K562 (cell line): Measurements from ENCODE around the gene RARRES2. TPM values are rescaled to one million over a fixed set of nuclear protein-coding genes. Genes with fewer than 3 reads are reported as not detected.

Experiments used
- ARID2 ChIP-seq: fragments of 450-650 bp; IDR thresholded peaks from 2 replicates; pipeline ENCODE4 v1.6.1; 2017; ENCODE audit warnings: antibody characterized with exemption, mild to moderate bottlenecking
- ARNT ChIP-seq, 2 experiments: fragments of 450-650 bp; IDR thresholded peaks; 2 replicates each; pipeline ENCODE4 v1.6.1; 2016; ENCODE audit warnings: mild to moderate bottlenecking in 1 of 2
- BCOR ChIP-seq: fragments of 450-650 bp; IDR thresholded peaks from 2 replicates; pipeline ENCODE4 v1.6.1; 2016
- CREBBP ChIP-seq: IDR thresholded peaks from one replicate; pipeline ENCODE4 v1.6.1; 2012; ENCODE audit warnings: low read depth, mild to moderate bottlenecking, control low read depth, inconsistent platforms, low read length
- CXXC5 ChIP-seq: fragments of 250-450 bp; sonication (Bioruptor Pico); IDR thresholded peaks from 2 replicates; pipeline ENCODE4 v1.8.0; 2022; ENCODE audit warnings: inconsistent platforms, mild to moderate bottlenecking, moderate library complexity
- DACH1 ChIP-seq: fragments of 450-650 bp; IDR thresholded peaks from 2 replicates; pipeline ENCODE4 v1.6.1; 2018; ENCODE audit not compliant: partially characterized antibody
- EGR1 ChIP-seq: fragments of 450-650 bp; conservative IDR thresholded peaks from 2 replicates; pipeline ENCODE4 v1.6.1; 2017; ENCODE audit warnings: mild to moderate bottlenecking
- MEF2D ChIP-seq: conservative IDR thresholded peaks from 2 replicates; pipeline ENCODE4 v1.6.1; 2016; ENCODE audit warnings: low read depth, missing genetic modification characterization, missing compliant biosample characterization
- MYC ChIP-seq, 2 experiments: fragments of 250-450 bp in 1 of 2; sonication (Bioruptor Pico) in 1 of 2; IDR thresholded peaks; 2 replicates each; pipeline versions ENCODE4 v1.5.1 to v1.6.1; 2012 to 2021; ENCODE audit warnings: low read depth in 2 of 2, borderline replicate concordance in 1 of 2, improper control_type of control experiment in 1 of 2, low read length in 1 of 2, mild to moderate bottlenecking in 1 of 2, moderate library complexity in 1 of 2
- NCOR1 ChIP-seq: fragments of 450-650 bp; IDR thresholded peaks from 2 replicates; pipeline ENCODE4 v1.6.1; 2016; ENCODE audit warnings: mild to moderate bottlenecking, moderate library complexity
- NEUROD1 ChIP-seq: fragments of 150-350 bp; IDR thresholded peaks from 2 replicates; pipeline ENCODE4 v1.6.1; 2014; ENCODE audit warnings: borderline replicate concordance, low read length, low read depth; ENCODE audit not compliant: partially characterized antibody
- NUFIP1 ChIP-seq: fragments of 450-650 bp; IDR thresholded peaks from 2 replicates; pipeline ENCODE4 v1.6.1; 2018; ENCODE audit not compliant: partially characterized antibody
- PCBP1 ChIP-seq: fragments of 200-400 bp; formaldehyde crosslinking; IDR thresholded peaks from 2 replicates; pipeline ENCODE4 v1.6.1; 2018; ENCODE audit warnings: mild to moderate bottlenecking, low read depth, low read length; ENCODE audit not compliant: poor library complexity, severe bottlenecking
- PPARD ChIP-seq: fragments of 250-450 bp; sonication (Bioruptor Pico); IDR thresholded peaks from 2 replicates; pipeline ENCODE4 v1.8.0; 2022; ENCODE audit warnings: inconsistent platforms, mild to moderate bottlenecking, moderate library complexity
- RBM14 ChIP-seq: fragments of 200-400 bp; formaldehyde crosslinking; IDR thresholded peaks from 2 replicates; pipeline ENCODE4 v1.6.1; 2018; ENCODE audit warnings: low read depth, mild to moderate bottlenecking, low read length, moderate library complexity, borderline replicate concordance; ENCODE audit not compliant: insufficient read depth
- RFX5 ChIP-seq: IDR thresholded peaks from 2 replicates; pipeline ENCODE4 v1.6.1; 2011; ENCODE audit warnings: low read depth, mild to moderate bottlenecking, improper control_type of control experiment, low read length
- SP2 ChIP-seq: IDR thresholded peaks from 2 replicates; pipeline ENCODE4 v1.6.1; 2011; ENCODE audit warnings: mild to moderate bottlenecking, low read depth, low read length, moderate library complexity; ENCODE audit not compliant: poor library complexity, severe bottlenecking; ENCODE audit errors: extremely low read depth
- TAF7 ChIP-seq: fragments of 450-650 bp; IDR thresholded peaks from 2 replicates; pipeline ENCODE4 v1.6.1; 2016; ENCODE audit warnings: missing genetic modification characterization, missing compliant biosample characterization
- ZNF133 ChIP-seq: fragments of 250-450 bp; sonication (Bioruptor Pico); IDR thresholded peaks from 2 replicates; pipeline ENCODE4 v1.4.0; 2020; ENCODE audit warnings: mild to moderate bottlenecking
- ZNF143 ChIP-seq: sonication (generic); formaldehyde crosslinking; IDR thresholded peaks from 2 replicates; pipeline ENCODE4 v1.9.0; 2022; ENCODE audit warnings: mild to moderate bottlenecking, missing genetic modification reagents
- ZNF3 ChIP-seq: fragments of 250-450 bp; sonication (Bioruptor Pico); IDR thresholded peaks from 2 replicates; pipeline ENCODE4 v1.5.0; 2021; ENCODE audit warnings: mild to moderate bottlenecking, moderate library complexity
- ZNF41 ChIP-seq: fragments of 250-450 bp; sonication (Bioruptor Pico); conservative IDR thresholded peaks from 2 replicates; pipeline ENCODE4 v1.4.0; 2020; ENCODE audit warnings: mild to moderate bottlenecking
- ZNF696 ChIP-seq: fragments of 250-450 bp; sonication (Bioruptor Pico); conservative IDR thresholded peaks from 2 replicates; pipeline ENCODE4 v1.4.0; 2020; ENCODE audit warnings: mild to moderate bottlenecking, moderate library complexity
- polyA plus RNA-seq, 8 experiments: library from polyadenylated mRNA; depleted of rRNA in 4 of 8; stranded (reverse) in 5 of 8; unstranded in 3 of 8; fragments of >200 nt; fragmentation: Nextera tagmentation in 2 of 8; fragmentation: Illumina TruSeq in 1 of 8; extraction: Ambion mirVana in 2 of 8; extraction: Trizol in 1 of 8; gene quantifications; 2 replicates each; pipeline versions ENCODE4 v1.2.1 to v1.2.3, GENCODE V29; 2011 to 2014; ENCODE audit warnings: inconsistent platforms in 1 of 8, missing spikeins in 1 of 8
- total RNA-seq, 7 experiments: library from RNA; depleted of rRNA in 6 of 7; stranded (reverse); fragments of >200 nt in 6 of 7; fragmentation: Illumina TruSeq in 2 of 7; extraction: Trizol in 2 of 7; gene quantifications; 2 replicates each; pipeline versions ENCODE4 v1.2.1 to v1.2.3, GENCODE V29; 2011 to 2021; ENCODE audit warnings: low replicate concordance in 1 of 7
- TF ChIP-seq, protein P1 (sequence below): fragments of 250-450 bp; sonication (Bioruptor Pico); IDR thresholded peaks from 2 replicates; pipeline ENCODE4 v1.4.0; 2020; ENCODE audit warnings: mild to moderate bottlenecking, moderate library complexity
- TF ChIP-seq, protein P2 (sequence below): IDR thresholded peaks from 2 replicates; pipeline ENCODE4 v1.6.1; 2011; ENCODE audit not compliant: insufficient read length; ENCODE audit errors: extremely low read depth
- TF ChIP-seq, protein P3 (sequence below): fragments of 200-800 bp; sonication (Bioruptor generic); IDR thresholded peaks from 2 replicates; pipeline ENCODE4 v1.6.1; 2017; ENCODE audit warnings: missing genetic modification characterization, missing compliant biosample characterization

RARRES2 gene
- total and polyA plus RNA-seq, 9 of the 15 experiments (the other 6 are each of a cell fraction or from before 2014, with no cell fraction given): 0.11 to 1.7 (median 0.23) TPM; not detected in 6

DNA sequence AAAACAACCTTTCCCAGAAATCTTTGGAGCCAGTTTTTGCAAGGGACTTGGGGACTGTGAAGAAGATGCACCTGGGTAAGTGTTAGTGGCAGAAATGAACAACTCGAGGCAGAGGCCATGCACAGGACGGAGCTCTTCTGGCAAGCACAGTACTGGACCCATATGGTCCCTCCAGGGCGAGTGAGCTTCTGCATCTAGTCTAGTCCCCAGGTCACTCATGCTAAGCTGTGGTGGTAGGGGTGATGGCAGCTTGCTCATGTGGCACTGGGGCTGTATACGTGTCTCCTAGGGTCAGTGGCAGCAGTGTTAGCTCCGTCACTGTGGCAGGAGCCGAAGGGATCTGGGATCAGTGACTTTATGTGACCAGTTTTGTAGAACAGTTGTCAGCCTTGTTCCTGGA is 27.6 kb downstream of the RARRES2 start (continued):
- TF ChIP-seq BCOR (no peak), DACH1 (no peak), NCOR1 (no peak), ZNF41 (no peak), ARID2 (no peak), RFX5 (no peak), EGR1 (no peak), RBM14 (no peak), ZNF143 (CRISPR knock-in tag) (no peak), PPARD (CRISPR knock-in tag) (no peak), NEUROD1 (no peak), ZNF696 (CRISPR knock-in tag) (no peak), SP2 (no peak), PCBP1 (no peak), ZNF133 (CRISPR knock-in tag) (no peak), MEF2D (0 out of 2 replicates have a peak, but pooled peaks have one; percentile 2), ZNF3 (CRISPR knock-in tag) (no peak), TAF7 (no peak), NUFIP1 (no peak), CREBBP (no peak), ARNT (IDR thresholded peaks at IDR 0.05) (no peak), CXXC5 (0 out of 2 replicates have a peak, but pooled peaks have one; percentile 17), MYC (IDR thresholded peaks at IDR 0.05; ENCODE audit: low read depth, low read length) (no peak), MYC (CRISPR knock-in tag; IDR thresholded peaks at IDR 0.05; ENCODE audit: borderline replicate concordance, low read depth) (peak; percentile 86; the same call in 1 of the 2 replicates)
- TF ChIP-seq, protein P1, sequence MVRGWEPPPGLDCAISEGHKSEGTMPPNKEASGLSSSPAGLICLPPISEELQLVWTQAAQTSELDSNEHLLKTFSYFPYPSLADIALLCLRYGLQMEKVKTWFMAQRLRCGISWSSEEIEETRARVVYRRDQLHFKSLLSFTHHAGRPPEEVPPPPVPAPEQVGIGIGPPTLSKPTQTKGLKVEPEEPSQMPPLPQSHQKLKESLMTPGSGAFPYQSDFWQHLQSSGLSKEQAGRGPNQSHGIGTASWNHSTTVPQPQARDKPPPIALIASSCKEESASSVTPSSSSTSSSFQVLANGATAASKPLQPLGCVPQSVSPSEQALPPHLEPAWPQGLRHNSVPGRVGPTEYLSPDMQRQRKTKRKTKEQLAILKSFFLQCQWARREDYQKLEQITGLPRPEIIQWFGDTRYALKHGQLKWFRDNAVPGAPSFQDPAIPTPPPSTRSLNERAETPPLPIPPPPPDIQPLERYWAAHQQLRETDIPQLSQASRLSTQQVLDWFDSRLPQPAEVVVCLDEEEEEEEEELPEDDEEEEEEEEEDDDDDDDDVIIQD (CRISPR knock-in tag): no peak
- TF ChIP-seq, protein P2, sequence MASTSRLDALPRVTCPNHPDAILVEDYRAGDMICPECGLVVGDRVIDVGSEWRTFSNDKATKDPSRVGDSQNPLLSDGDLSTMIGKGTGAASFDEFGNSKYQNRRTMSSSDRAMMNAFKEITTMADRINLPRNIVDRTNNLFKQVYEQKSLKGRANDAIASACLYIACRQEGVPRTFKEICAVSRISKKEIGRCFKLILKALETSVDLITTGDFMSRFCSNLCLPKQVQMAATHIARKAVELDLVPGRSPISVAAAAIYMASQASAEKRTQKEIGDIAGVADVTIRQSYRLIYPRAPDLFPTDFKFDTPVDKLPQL: no peak
- TF ChIP-seq, protein P3, sequence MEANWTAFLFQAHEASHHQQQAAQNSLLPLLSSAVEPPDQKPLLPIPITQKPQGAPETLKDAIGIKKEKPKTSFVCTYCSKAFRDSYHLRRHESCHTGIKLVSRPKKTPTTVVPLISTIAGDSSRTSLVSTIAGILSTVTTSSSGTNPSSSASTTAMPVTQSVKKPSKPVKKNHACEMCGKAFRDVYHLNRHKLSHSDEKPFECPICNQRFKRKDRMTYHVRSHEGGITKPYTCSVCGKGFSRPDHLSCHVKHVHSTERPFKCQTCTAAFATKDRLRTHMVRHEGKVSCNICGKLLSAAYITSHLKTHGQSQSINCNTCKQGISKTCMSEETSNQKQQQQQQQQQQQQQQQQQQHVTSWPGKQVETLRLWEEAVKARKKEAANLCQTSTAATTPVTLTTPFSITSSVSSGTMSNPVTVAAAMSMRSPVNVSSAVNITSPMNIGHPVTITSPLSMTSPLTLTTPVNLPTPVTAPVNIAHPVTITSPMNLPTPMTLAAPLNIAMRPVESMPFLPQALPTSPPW: 0 out of 2 replicates have a peak, but pooled peaks have one; percentile 2
